SJSA1 (cell line): ENCODE data around the gene DDX4. TPM values are rescaled to one million over a fixed set of nuclear protein-coding genes. Genes with fewer than 3 reads are reported as not detected.
"Not testable (repeated sequence)": the region's sequence is repeated elsewhere in the genome, so short reads cannot be mapped to it uniquely, and the experiment has no call there.

Source experiments
- DNase-seq, 2 experiments: peaks; one replicate each; pipeline ENCODE4 v3.0.0-alpha.2; 2015 to 2020; ENCODE audit warnings: low spot score in 2 of 2, low read depth in 1 of 2
- H3K27ac ChIP-seq: fragments of 250-450 bp; sonication (Bioruptor Pico); 2 replicates; pipeline ENCODE4 v1.5.1; 2020; ENCODE audit warnings: mild to moderate bottlenecking, moderate library complexity
- H3K27me3 ChIP-seq: fragments of 250-450 bp; sonication (Bioruptor Pico); replicated peaks from 2 replicates; pipeline ENCODE4 v1.5.1; 2020; ENCODE audit warnings: mild to moderate bottlenecking, moderate library complexity
- H3K36me3 ChIP-seq: fragments of 250-450 bp; sonication (Bioruptor Pico); 2 replicates; pipeline ENCODE4 v1.5.1; 2020; ENCODE audit warnings: mild to moderate bottlenecking
- H3K4me1 ChIP-seq: fragments of 250-450 bp; sonication (Bioruptor Pico); replicated peaks from 2 replicates; pipeline ENCODE4 v1.6.1; 2021; ENCODE audit warnings: mild to moderate bottlenecking
- H3K4me3 ChIP-seq: fragments of 250-450 bp; sonication (Bioruptor Pico); 2 replicates; pipeline ENCODE4 v1.5.1; 2020; ENCODE audit warnings: mild to moderate bottlenecking
- H3K9me3 ChIP-seq: fragments of 250-450 bp; sonication (Bioruptor Pico); replicated peaks from 2 replicates; pipeline ENCODE4 v1.5.1; 2020; ENCODE audit warnings: mild to moderate bottlenecking
- total RNA-seq: library from RNA; depleted of rRNA; stranded (reverse); fragments of >200 nt; shearing (Covaris generic); gene quantifications from 2 replicates; pipeline ENCODE4 v1.2.3, GENCODE V29; 2014

The DDX4 gene
- total RNA-seq, 1 experiment from 2014 or later = not detected

DNA sequence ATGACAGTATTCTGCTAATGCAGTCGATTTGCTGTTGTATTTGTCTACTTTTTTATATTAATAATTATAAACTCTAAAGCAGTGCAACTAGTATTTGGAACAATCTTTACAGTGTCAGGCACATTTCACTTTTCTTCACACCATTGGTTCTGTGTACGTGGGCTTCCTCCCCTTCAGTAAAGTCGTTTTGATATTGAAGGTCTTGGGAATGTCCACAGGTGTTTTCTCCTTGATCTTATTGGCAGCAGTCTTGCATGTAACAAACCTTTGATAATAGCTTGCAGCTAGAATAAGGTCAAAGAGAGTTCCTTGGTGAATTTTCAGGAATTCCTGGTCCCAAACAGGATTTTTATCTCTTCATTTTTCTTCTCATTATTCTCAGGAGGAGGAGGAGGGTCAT lies 12.2 kb downstream of the DDX4 start:
- Histone ChIP-seq H3K9me3 (no peaks in the 10 kb centered on the region), H3K4me3 (no peak overlapping the region), H3K27ac (no peak overlapping the region), H3K36me3 (no peaks in the 10 kb centered on the region), H3K4me1 (no peaks in the 10 kb centered on the region), H3K27me3 (no peaks in the 10 kb centered on the region)
- no peak for DNase-seq

- H3K4me1 ChIP-seq = no peaks in the 10 kb centered on the region
- H3K27ac ChIP-seq = no peak overlapping the region
- no peaks in the 10 kb centered on the region for H3K27me3 ChIP-seq
- no peaks in the 10 kb centered on the region for H3K9me3 ChIP-seq
- H3K36me3 ChIP-seq = no peaks in the 10 kb centered on the region
- DNase-seq = no peak
- H3K4me3 ChIP-seq = no peak overlapping the region
Measured at GRCh38 chr5:55750499-55750898, 12.6 kb downstream of the DDX4 start.

DNA sequence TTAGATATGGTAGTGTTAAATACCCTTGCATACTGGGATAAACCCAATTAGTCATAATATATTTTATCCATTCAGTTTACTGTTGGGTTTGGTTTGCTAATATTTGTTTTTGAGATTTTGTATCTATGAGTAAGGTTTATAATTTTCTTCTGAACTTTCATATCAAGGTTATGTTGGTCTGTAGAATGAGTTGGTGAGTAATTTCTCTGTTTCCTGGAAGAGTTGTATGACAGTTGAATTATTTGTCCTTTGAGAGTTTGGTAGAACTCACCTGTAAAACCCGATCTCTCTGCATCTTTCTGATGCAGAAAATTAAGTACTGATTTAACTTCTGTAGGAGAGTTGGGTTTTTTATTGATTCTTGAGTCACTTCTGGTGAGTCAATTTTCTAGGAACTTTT lies 20.4 kb downstream of the DDX4 start:
- Histone ChIP-seq H3K36me3 (no peaks in the 10 kb centered on the region), H3K27ac (no peak overlapping the region), H3K27me3 (peaks cover 17% of the 10 kb centered on the region; the same call in 1 of the 2 replicates), H3K4me1 (no peaks in the 10 kb centered on the region), H3K4me3 (no peak overlapping the region), H3K9me3 (no peaks in the 10 kb centered on the region)
- DNase-seq = no peak

DNA sequence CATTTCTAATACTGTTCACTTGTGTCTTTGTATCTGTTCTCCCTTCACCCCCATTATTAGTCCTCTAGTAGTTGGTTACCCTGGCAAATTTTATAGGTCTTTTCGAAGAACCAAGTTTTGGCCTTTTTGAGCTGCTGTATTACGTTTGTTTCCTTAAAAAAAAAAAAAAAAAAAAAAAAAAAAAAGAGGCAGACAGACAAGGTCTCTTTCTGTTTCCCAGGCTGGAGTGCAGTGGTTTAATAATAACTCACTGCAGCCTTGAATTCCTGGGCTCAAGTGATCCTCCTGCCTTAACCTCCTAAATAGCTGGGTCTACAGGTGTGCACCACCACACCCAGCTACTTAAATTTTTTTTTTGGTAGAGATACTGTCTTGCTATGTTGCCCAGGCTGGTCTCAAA lies 20.9 kb downstream of the DDX4 start:
- H3K27ac ChIP-seq = no peak overlapping the region
- no peaks in the 10 kb centered on the region for H3K36me3 ChIP-seq
- peaks cover 18% of the 10 kb centered on the region; the same call in 1 of the 2 replicates for H3K27me3 ChIP-seq
- H3K4me3 ChIP-seq = no peak overlapping the region
- no peak for DNase-seq
- no peaks in the 10 kb centered on the region for H3K9me3 ChIP-seq
- no peaks in the 10 kb centered on the region for H3K4me1 ChIP-seq

DNA sequence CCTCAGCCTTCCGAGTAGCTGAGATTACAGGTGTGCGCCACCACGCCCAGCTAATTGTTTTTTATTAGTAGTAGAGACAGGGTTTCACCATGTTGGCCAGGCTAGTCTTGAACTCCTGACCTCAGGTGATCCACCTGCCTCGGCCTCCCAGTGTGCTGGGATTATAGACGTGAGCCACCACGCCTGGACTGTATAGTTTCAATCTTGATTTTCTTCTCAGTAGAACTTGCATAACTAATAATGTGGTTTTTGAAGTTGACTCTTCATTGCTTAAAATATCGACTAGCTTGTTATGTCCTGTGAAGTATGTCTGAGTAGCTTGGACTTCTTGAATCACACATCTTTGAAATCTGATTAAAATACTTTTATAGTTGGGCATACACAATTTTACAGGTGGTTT lies 23.9 kb downstream of the DDX4 start:
- H3K4me3 ChIP-seq, H3K36me3 ChIP-seq, H3K9me3 ChIP-seq, DNase-seq, H3K27ac ChIP-seq, H3K4me1 ChIP-seq: not testable (repeated sequence)
- peaks cover 21% of the 10 kb centered on the region; the same call in 1 of the 2 replicates for H3K27me3 ChIP-seq

DNA sequence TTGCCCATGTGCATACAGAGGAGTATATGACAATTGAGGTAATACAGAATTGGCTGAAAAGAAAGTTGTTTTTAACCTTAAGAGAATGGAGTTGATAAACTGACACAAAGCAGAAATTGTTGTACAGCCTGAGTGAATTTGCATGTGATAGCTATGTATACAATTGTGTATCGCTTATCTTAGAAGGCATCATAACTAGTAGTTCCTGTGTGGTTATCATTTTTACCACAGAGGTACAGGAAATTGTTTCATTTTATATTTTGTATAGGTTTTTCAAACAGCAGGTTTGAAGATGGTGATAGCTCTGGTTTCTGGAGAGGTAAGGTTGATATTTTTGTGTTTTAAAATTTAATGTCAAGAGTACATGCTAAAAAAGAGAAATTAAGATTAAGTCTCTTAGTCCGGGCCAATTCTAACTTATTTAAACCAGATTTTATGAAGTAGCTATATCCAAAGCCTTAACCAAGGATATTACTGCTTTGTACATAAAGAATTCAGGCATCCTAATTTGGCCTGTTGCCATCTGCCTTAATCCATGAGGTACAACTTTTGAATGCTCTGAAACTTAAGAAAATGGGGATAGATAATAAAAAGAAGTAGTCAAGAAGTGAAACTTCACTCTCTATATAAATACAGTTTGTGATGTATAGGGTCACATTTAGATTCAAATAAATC lies 26.0 kb downstream of the DDX4 start:
- Histone ChIP-seq H3K4me1 (no peaks in the 10 kb centered on the region), H3K9me3 (no peaks in the 10 kb centered on the region), H3K36me3 (no peaks in the 10 kb centered on the region), H3K27me3 (peaks cover 21% of the 10 kb centered on the region; the same call in 1 of the 2 replicates), H3K4me3 (no peak overlapping the region), H3K27ac (no peak overlapping the region)
- DNase-seq = no peak

- H3K4me3 ChIP-seq = no peak overlapping the region
- no peaks in the 10 kb centered on the region for H3K4me1 ChIP-seq
- H3K36me3 ChIP-seq = no peaks in the 10 kb centered on the region
- no peak overlapping the region for H3K27ac ChIP-seq
- H3K9me3 ChIP-seq = no peaks in the 10 kb centered on the region
- no peak for DNase-seq
- 0 out of 2 replicates have a peak, but pooled peaks cover 3% of the 10 kb centered on the region for H3K27me3 ChIP-seq
Measured at GRCh38 chr5:55768279-55768678, 30.4 kb downstream of the DDX4 start.

- Histone ChIP-seq H3K27ac (no peak overlapping the region), H3K27me3 (0 out of 2 replicates have a peak, but pooled peaks cover 3% of the 10 kb centered on the region), H3K4me1 (no peaks in the 10 kb centered on the region), H3K36me3 (no peaks in the 10 kb centered on the region), H3K9me3 (no peaks in the 10 kb centered on the region), H3K4me3 (no peak overlapping the region)
- no peak for DNase-seq
Measured at GRCh38 chr5:55771175-55771655, 33.4 kb downstream of the DDX4 start.

- Histone ChIP-seq H3K36me3 (no peaks in the 10 kb centered on the region), H3K27ac (no peak overlapping the region), H3K27me3 (no peaks in the 10 kb centered on the region), H3K4me3 (no peak overlapping the region), H3K9me3 (no peaks in the 10 kb centered on the region), H3K4me1 (no peaks in the 10 kb centered on the region)
- no peak for DNase-seq
Measured at GRCh38 chr5:55773057-55773456, 35.2 kb downstream of the DDX4 start.

DNA sequence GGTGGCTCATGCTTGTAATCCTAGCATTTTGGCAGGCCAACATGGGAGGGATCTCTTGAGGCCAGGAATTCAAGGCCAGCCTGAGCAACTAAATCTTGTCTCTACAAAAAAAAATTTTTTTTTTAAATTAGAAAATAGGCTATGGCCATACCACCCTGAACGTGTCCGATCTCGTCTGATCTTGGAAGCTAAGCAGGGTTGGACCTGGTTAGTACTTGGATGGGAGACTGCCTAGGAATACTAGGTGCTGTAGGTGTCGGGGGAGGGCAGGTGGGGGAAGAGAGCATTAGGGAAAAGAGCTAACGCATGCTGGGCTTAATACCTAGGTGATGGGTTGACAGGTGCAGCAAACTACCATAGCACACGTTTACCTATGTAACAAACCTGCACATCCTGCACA lies 39.5 kb downstream of the DDX4 start:
- Histone ChIP-seq H3K27me3 (peaks cover 16% of the 10 kb centered on the region; the same call in 1 of the 2 replicates), H3K27ac (no peak overlapping the region), H3K9me3 (no peaks in the 10 kb centered on the region), H3K4me1 (no peaks in the 10 kb centered on the region), H3K36me3 (no peaks in the 10 kb centered on the region), H3K4me3 (no peak overlapping the region)
- DNase-seq = no peak

DNA sequence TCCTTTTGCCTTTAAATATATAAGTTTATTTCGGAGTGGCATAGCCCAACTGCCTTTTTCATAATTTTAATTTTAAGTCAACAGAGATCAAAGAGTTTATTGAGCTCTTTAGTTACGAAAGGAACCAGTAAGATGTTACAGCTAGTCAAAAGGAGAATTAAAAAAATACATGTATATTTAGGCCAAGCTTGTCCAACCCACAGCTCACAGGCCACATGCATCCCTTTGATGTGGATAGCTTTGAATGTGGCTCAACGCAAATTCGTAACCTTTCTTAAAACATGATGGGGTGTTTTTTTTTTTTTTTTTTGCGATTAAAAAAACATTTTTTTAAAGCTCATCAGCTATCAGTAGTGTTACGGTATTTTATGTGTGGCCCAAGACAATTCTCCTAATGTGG lies 63.1 kb downstream of the DDX4 start:
- Histone ChIP-seq H3K4me1 (no peaks in the 10 kb centered on the region), H3K9me3 (no peaks in the 10 kb centered on the region), H3K27me3 (no peaks in the 10 kb centered on the region), H3K27ac (no peak overlapping the region), H3K36me3 (no peaks in the 10 kb centered on the region), H3K4me3 (no peak overlapping the region)
- DNase-seq = no peak

- H3K4me3 ChIP-seq, DNase-seq, H3K27me3 ChIP-seq, H3K36me3 ChIP-seq, H3K9me3 ChIP-seq, H3K4me1 ChIP-seq, H3K27ac ChIP-seq: not testable (repeated sequence)
Measured at GRCh38 chr5:55808814-55809213, 71.0 kb downstream of the DDX4 start.

- not testable (repeated sequence) for DNase-seq, H3K36me3 ChIP-seq, H3K9me3 ChIP-seq, H3K4me1 ChIP-seq, H3K4me3 ChIP-seq, H3K27me3 ChIP-seq, H3K27ac ChIP-seq
Measured at GRCh38 chr5:55815939-55816338, 78.1 kb downstream of the DDX4 start.

DNA sequence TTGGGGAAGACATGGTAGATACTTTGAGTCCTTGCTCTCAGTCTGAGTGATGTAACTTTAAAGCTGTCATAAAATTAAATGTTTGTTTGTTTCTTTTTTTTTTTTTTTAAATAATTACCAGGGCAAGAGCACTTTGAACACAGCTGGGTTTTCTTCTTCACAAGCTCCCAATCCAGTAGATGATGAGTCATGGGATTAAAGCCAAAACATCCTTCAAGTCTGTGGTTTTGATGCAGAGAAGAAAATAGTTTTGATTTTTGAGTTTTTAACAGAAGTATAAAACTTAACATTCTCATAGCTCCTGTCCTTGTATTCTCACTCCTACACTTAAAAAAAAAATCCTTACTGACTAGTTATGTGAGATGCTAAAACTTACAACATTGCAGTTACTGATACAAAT lies 78.5 kb downstream of the DDX4 start:
- Histone ChIP-seq H3K27ac (no peak overlapping the region), H3K27me3 (no peaks in the 10 kb centered on the region; the same call in 1 of the 2 replicates), H3K4me3 (no peak overlapping the region), H3K36me3 (no peaks in the 10 kb centered on the region), H3K9me3 (no peaks in the 10 kb centered on the region), H3K4me1 (no peaks in the 10 kb centered on the region; the same call in 1 of the 2 replicates)
- DNase-seq = peak in 1 of 2 experiments; percentile 53

DNA sequence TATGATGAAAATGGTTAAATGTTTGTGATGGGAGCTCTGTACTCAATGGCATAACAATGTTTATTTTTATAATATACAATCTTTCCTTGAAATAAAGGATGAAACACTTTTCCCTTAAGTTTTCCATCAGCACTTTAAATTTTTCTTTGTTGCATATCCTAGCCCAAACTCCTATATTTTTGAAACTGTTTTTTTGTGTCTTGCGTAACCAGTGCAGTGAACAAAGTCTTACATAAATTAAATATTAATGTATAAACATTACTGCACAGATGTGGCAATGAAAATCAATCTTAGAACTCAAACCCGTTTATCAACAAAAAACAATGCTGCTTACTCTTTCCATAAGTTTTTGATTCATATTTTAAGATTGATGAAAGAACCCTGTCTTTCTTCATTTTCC lies 79.2 kb downstream of the DDX4 start:
- H3K36me3 ChIP-seq = no peaks in the 10 kb centered on the region
- no peak overlapping the region for H3K4me3 ChIP-seq
- no peaks in the 10 kb centered on the region for H3K9me3 ChIP-seq
- no peaks in the 10 kb centered on the region; the same call in none of the 2 replicates for H3K27me3 ChIP-seq
- H3K27ac ChIP-seq = no peak overlapping the region
- DNase-seq = no peak
- H3K4me1 ChIP-seq = no peaks in the 10 kb centered on the region; the same call in 1 of the 2 replicates
